DMS 273 treated with DMSO at 0.1 percent for 48 hours (cell line): Measurements from ENCODE around the gene RBM42.
"Not testable (repeated sequence)": the region's sequence is repeated elsewhere in the genome, so short reads cannot be mapped to it uniquely, and the experiment has no call there.

Experiments
- DNase-seq: peaks from one replicate; lab custom pipeline; 2025; lab: John Stamatoyannopoulos, UW

RBM42 gene

DNA sequence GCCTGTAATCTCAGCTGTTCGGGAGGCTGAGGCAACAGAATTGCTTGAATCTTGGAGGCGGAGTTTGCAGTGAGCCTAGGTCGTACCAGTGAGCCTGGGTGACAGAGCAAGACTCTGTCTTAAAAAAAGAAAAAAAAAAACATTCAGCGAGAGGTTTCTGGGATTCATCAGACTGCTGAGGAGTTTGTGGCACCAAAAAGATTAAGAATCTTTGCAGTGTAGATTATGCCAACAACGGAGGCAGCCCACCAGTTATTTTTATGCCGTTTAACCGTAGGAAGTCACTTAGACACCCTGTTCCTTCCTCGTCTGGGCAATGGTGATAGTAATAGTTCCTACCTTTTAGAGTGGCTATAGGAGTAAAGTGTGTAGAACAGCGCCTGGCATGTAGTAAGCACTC, 21.7 kb downstream of the RBM42 start:
- no peak for DNase-seq

DNA sequence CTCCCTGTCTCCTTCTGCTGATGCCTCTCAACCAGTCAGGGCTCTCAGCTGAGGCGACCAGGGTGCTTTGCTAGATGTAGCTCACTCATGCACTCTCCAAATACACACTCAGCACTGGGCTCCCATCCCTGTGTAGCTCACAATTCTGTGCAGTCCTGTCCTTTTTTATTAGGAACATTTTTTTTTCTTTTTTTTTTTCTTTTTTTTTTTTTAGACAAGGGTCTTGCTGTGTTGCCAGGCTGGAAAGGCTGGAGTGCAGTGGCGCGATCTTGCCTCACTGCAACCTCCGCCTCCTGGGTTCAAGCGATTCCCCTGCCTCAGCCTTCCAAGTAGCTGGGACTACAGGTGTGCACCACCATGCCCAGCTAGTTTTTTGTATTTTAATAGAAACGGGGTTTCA, 26.0 kb downstream of the RBM42 start:
- DNase-seq, result not testable (repeated sequence)

DNA sequence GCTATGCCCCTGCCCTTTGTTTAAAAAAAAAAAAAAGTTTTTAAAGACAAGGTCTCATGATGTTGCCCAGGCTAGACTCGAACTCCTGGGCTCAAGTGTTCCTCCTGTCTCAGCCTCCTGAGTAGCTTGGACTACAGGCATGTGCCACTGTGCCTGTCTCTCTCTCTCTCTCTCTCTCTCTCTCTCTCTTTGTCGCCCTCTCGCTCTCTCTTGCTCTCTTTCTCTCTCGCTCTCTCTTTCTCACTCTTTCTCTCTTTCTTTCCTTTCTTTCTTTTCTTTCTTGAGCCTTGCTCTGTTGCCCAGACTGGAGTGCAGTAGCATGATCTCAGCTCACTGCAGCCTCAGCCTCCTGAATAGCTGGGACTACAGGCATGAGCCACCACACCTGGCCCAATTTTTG, 26.8 kb downstream of the RBM42 start:
- no peak for DNase-seq

DNA sequence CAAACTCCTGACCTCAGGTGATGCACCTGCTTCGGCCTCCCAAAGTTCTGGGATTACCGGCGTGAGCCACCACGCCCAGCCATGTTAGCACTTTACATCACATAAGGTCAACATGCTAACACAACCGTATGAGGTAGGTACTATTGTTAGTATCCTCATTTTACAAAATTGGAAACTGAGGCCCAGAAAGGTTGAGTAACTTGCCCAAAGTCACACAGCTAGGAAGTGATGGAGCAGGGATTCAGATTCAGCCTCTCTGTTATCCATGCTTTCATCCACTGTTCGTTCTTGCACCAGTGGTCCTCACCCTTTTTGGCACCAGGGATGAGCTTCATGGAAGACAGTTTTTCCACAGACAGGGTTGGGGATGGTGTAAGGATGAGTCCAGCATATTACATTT, 27.9 kb downstream of the RBM42 start:
- no peak for DNase-seq

DNA sequence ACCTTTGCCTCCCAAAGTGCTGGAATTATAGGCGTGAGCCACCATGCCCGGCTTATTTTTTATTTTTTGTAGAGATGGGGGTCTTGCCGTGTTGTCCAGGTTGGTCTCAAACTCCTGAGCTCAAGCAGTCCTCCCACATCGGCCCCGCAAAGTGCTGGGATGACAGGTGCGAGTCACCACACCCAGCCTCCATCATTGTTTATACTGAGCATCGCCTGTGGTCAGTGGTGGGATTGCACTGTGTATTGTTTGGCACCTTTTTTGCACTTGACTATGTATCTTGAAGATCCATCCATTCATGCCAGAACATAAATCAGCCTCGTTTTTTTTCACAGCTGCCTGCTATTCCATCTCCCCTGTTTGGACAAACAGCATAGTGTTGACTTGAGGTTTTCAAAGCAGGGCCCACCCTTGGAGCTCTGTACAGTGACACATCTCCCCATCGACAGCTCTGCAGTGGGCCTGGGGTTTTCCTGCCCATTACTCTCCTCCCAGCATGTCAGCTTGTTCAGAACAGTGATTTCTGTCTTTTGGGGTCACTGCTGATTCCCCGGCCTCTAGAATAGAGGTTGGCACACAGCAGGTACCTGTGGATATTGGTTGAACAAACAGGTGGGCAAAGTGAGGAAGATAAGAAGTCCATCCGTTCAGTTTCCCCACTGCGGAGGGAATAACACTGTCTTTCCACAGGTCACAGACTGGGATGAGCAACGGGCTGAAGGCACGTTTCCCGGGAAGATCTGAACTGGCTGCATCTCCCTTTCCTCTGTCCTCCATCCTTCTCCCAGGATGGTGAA, 29.3 kb downstream of the RBM42 start:
- DNase-seq, result no peak

DNA sequence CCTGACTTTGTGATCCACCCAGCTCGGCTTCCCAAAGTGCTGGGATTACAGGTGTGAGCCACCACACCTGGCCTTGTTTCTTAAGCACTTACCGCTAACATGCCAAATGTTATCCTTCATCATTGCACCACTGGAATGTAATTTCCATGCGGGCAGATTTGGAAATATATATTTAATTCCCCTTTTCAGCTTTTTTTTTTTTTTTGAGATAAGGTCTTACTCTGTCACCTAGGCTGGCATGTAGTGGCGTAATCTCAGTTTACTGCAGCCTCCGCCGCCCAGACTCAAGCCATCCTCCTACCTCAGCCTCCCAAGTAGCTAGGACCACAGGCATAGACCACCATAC, 33.1 kb downstream of the RBM42 start:
- no peak for DNase-seq

DNA sequence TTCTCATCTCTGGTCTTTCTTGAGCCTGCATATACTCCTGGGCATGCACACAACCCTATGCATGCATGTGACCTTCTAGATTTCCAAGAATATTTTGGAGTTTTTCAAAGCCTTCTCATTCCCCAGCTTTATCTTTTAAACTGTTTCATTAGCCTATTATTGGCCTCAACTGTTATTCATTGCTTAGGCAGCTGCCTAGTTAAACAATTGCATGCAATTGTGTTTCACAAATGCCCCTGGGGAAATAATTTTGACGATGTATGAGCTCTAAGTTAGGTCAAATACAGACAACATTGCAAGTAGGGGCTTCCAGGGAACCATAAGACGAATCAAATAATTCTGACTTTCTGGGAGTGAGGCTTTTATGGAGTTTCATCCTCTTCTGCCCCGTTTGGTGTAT, 35.1 kb downstream of the RBM42 start:
- no peak for DNase-seq

DNA sequence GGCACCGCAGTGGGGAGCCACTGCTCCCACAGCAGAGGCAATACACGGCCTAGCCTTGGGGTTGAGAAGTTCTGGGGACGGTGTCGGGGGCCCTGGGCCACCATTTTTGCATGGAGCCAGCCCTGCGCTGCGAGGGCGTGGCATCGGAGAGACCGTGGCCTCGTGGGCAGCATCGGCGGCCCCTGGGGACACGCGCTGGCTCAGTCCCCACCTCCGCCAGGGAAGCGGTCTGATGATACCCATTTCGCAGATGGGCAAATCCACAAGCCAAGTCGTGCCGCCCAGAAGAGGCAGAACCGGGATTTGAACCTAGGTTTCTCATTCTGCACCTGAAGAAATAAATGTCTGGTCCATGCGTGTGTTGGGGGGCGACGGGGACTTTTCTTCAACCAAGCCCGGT, 36.3 kb downstream of the RBM42 start:
- DNase-seq, result no peak

DNA sequence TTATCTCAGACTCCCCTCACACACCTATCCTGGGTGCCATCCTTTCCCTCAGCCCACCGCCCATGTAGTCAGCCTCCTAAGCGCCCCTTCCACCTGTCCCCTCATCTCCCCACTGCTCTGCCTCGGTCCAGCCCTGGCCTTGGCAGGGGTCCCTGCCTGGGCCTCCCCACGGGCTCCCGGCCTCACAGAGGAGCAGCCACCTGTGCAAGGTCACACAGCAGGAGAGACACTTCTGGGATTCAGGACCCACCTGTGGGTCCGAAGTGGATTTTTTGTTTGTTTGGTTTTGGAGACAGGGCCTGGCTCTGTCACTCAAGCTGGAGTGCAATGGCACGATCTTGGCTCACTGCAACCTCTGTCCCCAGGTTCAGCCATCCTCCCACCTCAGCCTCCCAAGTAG, 36.8 kb downstream of the RBM42 start:
- no peak for DNase-seq

DNA sequence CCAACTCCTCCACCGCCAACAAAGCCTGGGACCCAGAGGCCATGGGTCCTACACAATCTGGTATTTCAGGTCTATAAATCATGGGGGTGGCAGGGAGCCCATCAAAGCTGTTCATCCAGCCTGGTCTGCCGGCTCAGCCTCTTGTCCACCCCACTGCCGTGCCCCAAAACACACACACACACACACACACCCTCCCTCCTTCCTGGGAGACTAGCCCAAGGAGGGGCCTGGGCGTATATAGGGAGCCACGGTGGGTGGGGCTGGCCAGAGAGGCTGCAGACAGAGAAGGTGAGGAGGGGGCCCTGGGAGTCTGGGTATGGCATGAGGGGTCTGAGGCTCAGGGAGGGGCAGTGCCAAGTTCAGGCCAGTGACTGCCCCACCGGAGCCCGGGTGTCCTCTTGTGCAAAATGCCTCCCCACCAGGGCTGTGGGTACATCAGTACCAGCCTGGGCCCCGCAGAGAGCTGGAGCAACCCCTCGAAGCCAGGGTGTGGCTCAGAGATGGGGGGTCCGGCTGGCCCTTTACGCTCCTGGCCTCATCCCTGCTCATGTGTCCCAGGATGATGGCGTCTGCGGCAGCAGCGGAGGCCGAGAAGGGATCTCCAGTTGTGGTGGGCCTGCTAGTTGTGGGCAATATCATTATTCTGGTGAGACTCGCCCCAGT, 37.5 kb downstream of the RBM42 start, which contains the start of gene UPK1A:
UPK1A (plus strand) TSS at position 267 of the 663 bp plus-strand sequence; CDS start at position 563, 296 bp downstream.
- DNase-seq, result no peak

DNA sequence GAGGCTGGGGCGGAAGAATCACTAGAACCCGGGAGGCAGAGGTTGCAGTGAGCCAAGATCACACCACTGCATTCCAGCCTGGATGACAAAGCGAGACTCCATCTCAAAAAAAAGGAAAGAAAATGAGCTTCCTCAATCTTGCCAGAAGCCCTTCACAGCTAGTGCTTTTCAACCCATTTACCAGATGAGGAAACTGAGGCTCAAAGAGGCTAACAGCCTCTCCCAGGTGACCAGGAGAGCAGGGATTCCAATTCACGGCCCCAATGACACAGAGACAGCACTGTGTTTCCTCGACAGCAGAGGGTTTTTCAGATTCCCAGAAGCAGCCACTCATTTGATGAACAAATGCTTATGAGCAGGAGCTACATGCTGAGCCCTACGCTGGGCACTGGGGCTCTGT, 40.7 kb downstream of the RBM42 start:
- no peak for DNase-seq

DNA sequence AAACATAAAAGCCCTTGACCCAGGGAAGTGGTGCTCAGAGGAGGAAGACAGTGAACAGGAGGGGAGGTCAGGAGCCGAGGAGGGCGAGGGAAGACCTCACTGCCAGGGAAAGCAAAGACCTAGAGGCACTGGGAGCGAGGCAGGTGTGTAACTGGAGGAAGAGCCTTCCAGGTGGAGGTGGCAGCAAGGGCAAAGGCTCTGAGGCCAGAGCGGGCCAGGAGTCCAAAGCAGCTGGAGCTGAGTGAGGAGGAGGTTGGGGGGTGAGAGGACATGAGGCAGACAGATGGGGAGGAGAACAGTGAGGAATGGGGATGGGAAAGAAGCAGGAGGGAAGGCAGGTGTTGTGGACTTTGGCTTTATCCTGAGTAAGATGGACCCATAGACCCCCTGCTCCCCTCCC, 41.1 kb downstream of the RBM42 start:
- DNase-seq, result no peak

DNA sequence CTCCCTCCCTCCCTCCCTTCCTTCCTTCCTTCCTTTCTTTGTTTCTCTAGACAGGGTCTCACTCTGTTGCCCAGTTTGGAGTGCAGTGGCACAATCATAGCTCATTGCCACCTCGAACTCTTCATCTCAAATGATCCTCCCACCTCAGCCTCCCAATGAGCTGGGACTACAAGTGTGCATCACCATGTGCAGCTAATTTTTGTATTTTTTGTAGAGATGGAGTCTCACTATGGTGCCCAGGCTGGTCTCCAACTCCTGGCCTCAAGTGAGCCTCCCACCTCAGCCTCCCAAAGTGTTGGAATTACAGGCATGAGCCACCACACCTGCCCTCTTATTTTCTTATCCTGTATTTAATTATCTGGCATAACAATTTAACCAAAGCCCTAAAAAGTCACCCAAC, 41.9 kb downstream of the RBM42 start:
- no peak for DNase-seq

DNA sequence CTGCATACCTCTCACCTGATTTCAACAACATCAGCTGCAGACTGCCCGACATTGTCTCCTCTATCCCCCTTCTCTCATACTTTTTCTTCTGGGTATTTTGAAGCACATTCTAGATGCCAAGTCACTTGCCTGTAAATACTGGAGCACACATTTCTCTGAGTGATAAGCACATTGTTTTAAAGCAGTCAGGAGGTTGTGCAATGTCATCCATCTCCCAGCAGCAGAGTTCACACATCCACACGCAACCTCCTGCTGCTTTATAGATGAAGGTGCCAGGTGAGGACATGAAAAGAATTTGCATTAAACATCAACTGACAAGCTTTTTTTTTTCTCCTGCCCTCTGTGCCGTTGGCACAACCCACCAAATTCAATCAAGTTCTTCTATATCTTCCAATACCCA, 43.0 kb downstream of the RBM42 start:
- no peak for DNase-seq

DNA sequence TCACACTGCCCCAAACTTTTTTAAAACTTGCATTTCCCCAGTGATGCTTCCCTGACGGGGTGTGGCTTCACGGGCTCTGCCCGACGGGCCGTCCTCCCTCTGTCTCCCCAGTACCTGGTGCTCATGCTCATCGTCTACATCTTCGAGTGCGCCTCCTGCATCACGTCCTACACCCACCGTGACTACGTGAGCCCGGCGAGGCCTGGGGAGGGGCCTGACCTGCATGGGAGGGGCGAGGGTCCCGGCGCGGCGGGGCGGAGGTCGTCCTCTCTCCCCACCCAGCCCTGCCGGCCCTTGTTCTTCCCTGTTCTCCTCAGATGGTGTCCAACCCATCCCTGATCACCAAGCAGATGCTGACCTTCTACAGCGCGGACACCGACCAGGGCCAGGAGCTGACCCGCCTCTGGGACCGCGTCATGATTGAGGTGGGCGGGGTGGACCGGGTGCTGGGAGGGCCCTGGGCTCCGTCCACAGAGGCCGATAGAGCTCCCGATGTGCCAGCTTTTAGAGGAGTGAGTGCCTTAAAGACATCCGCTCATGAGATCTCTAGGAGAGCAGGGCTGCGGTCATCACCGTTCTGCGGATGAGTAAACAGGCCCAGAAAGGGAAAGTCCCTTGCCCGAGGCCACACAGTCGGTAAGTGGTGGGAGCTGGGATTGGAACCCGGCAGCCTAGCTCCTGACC, 44.4 kb downstream of the RBM42 start:
- DNase-seq, result no peak

DNA sequence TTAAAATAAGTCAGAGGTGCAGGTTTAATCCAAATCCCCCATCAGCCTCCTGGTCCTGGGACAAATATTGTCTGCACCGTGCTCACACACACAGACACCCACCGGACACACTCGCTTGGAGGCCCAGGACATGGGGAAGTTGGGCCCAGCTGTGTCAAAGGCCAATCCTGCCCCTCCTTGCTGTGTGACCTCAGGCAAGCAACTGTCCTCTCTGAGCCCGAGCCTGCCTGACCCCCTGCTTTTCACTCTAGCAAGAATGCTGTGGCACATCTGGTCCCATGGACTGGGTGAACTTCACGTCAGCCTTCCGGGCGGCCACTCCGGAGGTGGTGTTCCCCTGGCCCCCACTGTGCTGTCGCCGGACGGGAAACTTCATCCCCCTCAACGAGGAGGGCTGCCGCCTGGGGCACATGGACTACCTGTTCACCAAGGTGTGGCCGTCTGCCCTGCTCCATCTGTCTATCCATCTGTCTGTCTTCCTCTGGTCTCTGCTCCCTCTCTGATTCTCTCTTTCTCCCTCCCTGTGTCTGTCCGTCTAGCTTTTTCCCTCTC, 46.8 kb downstream of the RBM42 start:
- no peak for DNase-seq
